CD4-positive, alpha-beta T cell treated with Interleukin-17A for 1 hour (primary cell): ENCODE results near the gene RAB28.

Source experiments
- DNase-seq: peaks from one replicate; pipeline ENCODE4 v3.0.0-alpha.2; 2020

The RAB28 gene

DNA sequence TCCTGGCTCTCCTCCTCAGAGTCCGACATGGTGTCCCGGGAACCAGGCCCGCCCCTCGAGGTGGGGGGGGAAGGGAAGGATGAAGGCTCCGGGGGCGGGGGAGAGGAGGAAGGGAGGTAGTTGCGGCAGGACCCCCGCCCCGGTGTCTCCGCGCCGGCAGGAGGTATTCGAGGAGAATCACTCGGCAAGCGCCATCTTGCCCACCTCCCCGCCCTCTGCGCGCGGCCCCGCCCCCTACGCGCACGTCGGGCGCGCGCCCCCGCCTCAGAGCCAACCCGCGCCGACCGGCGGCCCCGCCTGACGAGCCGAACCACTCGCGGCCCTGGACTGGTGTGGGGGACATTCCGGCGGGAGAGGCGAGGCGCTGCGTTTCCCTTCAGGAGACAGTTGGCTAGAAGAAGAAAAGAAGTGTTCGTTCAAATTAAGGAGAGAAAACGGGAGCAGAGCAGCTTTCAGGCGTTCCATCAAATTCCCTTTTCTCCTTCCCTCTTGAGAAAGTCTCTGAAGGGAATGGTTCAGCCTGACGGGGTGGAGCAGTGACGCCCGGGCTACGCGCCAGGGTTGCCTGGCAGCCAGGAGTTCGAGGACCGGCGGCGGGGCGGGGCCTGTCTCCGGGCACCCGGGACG, at the start of gene RAB28:
Gene RAB28 (minus strand): TSS at position 219 of the 627 bp plus-strand sequence.
- peak; percentile 94 for DNase-seq

DNA sequence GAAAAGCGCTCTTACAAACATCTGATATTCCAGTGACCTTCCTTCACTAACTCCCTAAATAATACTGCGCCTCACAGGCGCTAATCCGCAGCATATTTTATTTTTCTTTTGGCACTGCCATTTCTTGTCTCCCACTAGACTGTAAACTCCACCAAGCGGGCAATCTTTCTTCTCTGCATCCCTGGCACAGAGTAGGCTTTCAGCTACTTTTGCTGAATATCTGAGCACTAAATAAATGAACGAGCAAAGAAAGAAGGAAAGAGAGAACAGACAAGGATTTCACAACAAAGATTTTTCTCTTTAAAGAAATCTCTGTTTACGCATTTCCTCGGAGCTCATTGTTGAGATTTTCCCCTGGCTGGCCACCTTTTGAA, 47.5 kb upstream of the RAB28 start:
- no peak for DNase-seq

DNA sequence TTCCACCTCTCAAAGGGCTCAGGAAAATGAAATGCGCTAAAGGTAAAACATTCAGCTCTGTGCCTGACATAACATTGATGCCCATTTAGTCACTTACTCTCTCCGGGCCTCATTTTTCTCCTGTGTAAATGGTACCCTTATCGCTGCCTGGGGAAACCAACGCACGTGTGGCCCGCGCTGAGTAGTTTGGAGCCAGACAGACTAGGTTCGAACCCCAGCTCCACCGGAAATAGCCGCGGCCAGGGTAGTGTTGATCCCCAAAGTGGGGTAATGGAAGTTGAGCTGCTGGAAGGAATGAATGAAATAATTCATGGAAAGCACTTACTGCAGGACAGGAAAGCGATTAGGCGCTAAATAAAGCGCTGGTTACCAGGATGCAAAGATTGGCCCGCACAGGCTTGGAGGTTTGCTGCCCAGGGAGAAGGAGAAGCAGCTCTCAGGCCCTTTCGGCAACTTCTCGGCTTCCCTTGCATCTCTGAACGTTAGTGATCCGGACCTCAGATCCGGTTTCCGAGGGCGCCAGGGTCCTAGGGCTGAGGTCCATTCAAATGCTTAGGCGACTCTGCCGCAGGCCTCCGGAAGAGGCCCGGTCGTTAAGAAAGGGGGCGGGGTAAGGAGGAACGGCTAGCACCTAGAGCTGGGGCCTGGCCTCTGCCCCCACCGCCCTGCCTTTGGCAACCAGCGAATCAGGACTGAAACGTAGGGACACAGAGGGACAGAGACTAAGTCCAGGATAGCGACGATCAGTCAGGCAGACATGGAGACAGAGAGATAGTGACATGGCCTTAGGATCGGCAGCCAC, 46.9 kb upstream of the RAB28 start:
- DNase-seq: no peak

DNA sequence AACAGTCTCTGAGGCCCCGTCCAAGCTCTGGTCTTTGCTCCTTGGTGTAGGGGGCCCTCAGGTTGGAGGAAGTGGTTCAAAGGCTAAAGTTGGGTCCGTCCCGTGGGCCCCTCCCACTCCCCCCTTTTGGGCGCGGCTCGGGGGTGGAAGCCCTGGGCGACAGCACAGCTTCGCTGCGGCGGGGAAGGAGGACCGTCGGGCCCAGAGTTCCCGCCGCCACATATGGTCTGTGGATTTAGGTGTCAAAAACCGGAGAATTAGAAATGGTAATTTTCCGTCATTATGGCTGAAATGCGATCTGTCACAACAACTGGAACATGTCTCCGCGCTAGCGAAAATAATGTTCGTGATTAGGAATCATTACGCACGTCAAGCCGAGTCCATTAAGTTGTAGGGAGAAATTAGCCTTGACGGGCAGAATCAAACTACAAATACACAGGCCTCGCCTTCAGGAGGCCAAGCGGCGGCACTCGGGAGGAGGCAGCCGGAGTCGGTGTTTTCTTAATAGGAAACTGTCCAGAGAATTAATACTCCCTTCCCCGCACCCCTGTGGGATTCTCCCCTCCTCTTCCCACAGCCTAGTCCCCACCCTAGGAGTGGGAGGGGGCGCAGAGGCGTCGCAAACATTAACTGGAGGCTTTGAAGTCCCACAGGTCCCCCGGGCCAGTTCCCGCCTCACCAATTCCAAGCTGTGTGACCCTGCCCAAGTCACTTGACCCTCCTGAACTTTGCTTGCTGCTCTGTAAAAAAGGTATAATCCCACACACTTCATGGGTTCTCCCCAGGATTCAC, 45.2 kb upstream of the RAB28 start:
- DNase-seq: no peak

DNA sequence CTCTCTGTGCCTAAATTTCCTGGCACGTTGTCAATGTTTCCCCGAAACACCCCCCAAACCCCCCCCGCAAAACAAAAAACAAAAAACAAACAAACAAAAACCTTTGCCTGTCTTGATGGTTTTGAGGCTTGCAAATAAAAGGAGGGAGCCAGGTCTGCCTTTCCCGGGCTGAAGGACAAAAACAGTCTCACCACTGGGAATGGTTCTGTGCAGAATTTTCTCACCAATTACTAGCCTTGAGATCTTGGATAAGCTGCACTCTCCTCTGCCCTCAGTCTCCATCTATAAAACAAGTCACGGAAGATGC, 44.6 kb upstream of the RAB28 start:
- no peak for DNase-seq

DNA sequence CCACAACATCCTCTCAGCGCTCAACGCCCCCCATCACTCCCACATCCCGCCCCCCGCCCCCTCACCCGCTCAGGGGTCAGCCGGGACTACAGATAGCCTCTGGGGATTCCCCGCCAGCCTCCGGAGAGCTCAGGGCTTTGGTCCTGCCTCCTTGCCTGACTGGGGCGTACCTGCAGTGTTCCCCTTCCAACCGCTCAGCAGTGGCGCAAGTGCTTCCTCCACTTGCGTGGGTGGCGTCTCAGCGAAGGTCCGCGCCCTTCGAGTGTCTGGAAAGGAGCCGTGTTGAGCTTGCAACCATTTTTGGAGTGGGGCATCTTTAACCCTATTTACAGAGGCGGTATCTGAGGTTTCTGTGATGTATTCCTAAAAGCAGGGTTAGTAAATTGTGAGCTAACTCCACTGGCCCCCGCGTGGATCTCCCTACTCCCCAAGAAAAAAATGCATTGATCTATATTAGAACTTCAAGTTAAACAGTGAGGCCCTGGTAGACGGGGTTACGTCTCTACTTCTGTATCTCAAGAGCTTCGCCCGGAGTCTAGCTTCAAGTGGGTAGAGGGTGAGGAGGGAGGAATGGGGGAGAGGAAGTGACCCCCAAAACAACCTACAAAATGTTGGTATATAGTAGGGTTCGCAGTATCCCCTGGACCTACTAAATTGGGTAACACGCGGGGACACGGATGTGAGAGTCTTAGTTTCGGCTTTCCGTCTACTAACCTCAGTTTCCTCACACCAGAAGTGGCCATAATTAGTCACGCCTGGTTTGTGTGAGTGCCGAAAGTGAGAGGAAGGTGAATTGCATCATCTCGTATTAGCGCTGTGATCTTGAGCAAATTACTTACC, 44.1 kb upstream of the RAB28 start:
- no peak for DNase-seq

DNA sequence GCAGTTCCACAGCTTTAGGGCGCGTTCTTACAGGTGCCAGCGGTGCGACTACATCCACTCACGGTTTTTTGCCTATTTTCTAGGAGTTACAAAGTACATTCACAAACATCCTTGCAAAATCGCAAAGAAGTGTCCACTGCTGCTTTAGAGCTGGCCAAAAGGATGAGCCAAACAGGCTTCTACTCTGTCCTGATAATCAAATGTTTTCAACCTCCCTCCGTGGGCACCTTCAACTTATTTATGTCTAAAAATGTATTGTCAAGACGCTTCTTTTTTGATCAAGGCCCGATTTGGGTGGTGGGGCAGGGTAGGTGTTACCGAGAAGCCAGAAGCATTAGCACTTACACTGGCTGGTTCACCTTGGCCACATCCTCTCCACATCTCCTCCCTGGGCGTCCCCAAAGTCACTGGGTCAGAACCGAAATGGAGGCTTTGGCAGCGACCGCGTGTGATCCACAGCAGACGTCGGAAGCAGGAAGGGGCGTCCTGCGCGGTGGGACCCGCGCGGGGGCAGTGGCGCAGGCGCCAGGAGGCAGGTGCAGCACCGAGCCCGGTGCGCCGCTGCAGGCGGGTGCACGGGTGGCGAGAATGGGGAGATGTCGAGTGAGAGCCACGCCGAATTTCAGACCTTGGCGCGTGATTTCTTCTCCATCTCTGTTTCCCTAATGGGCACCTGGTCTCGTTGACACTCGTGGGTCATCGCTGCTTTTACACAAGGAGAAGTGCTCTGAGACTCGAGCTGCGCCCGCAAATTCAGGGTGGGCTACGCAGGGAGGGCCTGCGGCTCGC, 43.2 kb upstream of the RAB28 start:
- DNase-seq: no peak

DNA sequence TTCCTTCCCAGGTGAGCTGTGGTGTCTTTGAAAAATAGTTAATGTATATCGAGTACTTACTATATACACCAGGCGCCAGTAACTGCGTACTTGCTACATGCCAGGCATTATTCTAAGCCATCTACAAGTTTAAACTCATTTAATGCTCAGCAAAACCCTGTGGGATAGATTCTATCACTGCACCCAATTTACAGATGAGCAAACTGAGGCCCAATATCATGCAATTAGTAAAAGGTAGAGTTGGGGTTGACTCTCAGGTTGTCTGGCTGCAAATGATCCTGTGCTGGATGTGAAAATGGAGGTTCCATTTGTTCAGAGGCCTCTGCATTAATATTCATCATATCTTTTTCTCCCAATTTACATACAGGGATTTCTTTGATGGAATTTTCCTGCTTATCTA, 42.5 kb upstream of the RAB28 start:
- DNase-seq: no peak

DNA sequence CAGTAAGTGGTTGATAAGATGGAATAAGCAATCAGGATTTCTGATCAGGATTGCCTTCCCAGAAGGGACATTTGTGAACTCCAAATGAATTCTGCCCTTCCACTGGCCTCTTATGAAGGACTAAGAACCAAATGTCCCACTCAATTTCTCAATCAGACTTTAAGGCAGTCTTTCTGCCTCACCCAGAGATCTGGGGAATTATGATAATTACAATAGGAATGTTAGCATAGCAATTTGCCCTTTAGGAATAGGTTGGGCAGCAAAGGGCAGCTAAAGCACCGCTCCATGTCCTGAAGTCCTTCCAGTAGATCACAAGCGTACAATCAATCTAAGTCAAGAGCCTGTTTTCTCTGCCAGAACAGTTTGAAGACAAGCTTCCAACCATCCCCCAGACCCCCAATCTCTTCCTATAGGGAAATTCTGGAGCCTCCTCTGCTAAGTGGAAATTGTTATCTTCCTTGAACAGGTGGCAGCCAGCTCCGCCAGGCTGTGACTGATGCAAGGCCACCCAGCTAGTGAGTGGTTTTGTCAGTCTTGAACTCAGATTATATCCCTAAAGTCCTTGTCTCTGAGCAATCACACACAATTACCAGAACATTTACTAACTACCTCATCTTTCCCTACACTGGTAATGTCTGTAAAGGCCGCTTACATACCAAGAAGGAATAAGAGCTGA, 41.6 kb upstream of the RAB28 start:
- DNase-seq: no peak

DNA sequence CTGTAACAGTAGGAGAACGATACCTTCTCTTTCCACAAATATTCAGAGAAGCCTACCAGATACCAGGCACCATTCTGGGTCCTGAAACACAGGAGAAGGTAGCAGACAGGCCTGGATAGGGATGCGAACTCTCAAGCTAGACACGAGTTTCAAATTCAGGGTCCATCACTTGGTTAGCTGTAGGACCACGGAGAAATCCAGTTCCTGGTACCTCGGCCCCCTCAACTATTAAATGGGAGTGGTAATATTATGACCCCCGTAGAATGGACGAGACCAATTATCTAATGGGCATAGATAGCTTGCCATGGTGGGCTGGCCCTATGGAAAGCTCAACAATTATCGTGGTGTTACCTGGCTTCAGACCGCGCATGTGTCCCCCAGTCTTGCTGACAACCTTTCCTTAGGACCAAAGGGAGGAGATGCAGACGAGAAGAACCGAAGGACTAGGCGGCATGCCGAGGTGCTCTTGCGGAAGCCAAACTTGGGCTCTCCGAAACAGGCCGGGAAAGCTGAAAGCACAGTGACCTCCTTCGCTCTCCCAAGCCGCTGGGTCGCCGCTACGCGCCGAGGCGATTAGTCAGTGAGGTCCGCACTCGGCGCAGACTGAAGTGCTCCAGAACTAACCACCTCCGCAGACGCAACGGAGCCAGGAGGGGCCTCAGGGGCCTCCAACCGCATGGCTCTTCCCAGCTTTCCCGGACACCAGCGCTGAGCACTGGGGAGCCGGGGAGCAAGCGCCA, 40.5 kb upstream of the RAB28 start:
- no peak for DNase-seq

DNA sequence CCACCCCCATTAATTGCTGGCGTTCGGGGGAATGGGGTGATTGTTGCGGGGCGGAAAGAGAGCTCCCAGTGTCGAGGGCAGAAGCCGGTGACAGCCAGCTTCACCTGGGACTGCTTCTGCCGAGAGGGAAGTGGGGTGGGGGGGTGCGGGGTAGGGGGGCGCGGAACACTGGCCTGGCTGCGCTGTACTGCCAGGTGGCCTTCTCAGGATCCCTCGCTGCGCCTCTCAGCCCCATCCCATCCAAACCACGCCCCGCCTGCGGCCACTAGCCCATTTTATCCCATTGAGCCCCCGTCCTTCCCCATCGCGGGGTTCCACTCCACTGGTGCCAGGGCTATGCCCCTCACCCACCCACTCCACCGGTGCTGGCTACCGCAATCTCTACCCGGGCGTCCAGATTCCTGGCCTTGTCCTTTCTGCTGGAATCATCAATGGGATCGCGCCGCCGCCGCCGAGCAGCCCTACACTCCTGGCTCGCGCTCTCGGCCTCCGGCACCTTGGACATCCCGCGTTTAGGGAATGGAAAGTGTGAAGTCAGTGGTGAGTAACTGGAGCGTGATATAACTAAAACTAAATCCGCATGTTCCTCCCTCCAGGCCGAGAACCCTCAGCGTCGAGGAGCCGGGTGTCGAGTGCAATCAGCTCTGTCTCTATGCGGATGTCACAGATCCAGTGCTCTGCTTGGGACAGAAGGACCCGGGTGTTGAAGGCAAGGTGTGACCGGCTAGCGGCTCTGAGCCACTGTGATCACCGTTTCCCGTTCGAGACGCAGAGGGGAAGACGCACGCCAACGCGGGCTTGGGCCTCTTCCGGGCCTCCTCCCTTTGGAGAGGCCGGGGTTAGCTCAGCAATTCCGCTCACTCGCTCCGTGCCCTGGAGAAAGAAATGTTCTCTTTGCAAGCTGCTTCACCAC, 39.7 kb upstream of the RAB28 start:
- DNase-seq: no peak

DNA sequence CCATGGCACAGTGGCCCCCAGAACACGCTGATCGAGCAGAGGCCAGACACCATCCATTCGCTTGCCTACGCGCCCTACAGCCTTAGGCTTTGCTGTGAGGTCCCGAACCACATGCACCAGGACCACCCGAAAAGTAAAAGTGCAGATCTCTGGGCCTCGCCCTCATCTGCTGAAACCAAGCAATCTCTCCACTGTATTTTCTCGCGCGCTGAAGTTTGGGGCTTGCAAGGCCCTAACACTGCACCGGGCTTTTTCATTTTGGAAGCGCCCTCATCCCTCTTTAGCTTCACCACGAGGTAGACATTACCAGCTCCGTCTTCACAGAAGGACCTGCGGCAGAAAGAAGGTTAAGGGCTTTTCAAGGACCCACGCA, 39.0 kb upstream of the RAB28 start:
- DNase-seq: no peak

DNA sequence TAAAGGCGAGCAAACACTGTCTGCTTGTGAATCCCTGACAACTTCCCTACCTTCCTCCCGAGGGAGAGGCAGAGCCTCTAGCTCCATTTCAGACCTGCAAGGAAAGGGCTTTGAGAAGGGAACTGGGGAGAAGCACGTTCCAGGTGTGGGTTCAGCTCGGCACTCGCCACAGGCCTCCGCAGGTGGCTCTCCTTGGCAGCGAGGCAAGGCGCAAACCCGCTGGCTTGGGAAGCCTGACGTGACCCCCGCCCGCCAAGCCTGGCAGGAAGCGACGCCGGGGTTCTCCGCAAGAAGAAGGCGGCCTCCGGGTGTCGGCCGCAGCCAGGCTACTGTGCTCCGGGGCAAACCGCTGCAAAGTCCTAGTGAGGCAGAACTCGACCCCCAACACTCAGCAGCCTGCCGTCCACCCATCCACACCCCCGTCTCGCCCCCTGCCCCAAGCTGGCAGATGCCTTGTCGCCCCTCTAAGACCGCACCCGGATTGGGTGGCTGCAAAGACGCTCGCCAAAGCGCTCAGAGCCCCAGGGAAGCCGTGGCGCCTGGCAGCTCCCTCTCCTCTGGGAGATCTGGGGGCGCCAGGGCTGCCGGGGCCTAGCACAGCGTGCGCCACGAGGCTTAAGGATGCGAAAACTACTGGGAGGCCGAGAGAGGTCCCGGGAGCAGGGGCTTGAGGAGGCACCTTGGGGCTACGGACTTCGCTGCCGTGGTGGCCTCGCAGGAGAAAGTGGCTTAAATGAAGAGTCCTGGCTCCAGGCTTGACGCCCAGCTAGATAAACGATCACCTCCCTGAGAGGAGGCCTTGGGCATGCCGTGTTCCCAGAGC, 38.4 kb upstream of the RAB28 start:
- no peak for DNase-seq

DNA sequence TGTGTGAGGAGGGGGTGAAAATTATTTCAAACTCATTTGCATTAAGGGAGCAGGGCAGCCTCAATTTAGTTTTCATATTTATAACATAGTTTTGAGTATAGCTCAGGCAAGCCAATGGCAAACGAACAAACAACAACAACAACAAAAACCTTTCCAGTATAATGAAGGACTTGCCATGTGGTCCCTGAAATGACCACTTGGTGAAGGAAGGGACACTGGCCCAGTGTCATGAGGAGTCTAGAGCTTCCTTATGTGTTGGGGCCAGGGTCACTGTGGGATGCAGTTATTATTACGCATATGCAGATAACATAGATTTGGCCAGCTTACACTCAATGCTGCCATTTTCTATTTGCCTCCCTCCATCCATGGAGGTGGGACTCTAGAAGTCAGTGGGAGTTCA, 36.9 kb upstream of the RAB28 start:
- no peak for DNase-seq

DNA sequence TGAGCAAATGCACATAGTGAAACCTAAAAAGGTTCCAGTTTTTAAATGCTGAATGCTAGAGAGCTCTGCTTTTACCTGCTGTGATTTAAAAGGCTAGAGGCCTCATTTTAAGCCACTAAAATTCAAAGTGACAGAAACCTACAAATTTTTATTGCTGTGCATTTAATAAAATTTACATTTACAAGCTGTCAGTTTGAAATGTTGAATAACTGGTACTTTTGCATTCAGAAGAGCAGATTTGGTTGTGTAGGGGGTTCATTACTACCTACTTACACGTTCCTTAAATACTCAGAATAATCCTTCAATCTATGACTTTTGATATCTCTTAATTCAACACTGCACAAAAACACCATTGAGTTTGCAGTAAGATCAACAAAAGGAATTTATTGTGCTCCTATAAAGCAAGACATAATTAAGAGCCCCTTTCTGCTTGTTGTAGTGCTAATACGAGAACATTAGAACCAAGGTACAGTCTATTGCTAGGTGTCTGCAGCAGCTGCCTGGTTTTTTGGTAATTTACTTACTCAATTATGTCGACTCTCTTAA, 32.2 kb upstream of the RAB28 start:
- no peak for DNase-seq

DNA sequence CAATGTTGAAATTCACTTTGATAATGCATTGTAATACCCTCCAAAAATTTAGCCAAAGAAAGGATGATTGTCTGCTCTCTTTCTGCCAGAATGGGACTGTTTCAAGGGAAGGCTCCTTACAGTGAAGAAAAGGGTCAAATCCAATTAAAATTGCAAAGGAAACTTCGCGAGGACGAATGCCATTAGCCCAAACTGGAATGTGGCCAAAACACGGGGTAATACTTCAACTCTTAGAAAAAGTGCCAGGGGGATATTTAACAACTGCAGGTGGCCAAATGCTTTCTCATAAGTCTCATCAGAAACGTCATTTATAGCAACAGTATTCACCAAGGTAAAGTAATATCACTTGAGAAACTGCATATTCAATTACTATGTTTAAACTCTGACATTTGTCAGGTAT, 31.1 kb upstream of the RAB28 start:
- DNase-seq: no peak

DNA sequence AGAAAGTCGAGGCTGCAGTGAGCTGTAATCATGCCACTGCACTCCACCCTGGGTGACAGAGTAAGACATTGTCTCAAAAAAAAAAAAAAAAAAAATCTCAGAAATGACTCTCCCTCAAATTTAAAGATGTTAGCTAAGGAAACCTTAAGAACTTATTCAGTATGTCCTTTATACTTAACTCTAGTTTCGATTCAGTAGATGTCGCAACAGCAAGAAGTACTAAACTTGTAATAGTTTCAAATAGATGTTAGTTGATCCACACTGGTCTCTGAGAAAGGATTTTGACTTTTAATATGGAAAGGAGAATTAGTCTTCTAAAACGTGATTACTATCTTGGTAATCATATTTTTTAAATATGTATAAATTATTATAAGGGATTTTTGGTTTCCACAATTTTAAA, 30.6 kb upstream of the RAB28 start:
- no peak for DNase-seq

DNA sequence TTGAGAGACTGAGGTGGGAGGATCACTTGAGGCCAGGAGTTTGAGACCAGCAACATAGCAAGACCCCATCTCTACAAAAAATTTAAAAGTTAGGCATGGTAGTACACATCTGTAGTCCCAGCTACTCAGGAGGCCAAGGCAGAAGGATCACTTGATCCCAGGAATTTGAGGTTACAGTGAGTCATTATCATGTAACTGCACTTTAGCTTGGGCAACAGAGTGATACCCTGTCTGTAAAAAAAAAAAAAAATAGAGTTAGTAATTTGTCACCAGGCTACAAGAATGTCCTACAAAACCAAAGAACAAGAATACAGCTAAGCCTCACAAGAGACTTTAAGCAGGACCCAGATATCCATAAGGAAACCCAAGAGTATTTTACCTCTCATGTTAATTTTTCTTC, 27.0 kb upstream of the RAB28 start:
- DNase-seq: no peak

DNA sequence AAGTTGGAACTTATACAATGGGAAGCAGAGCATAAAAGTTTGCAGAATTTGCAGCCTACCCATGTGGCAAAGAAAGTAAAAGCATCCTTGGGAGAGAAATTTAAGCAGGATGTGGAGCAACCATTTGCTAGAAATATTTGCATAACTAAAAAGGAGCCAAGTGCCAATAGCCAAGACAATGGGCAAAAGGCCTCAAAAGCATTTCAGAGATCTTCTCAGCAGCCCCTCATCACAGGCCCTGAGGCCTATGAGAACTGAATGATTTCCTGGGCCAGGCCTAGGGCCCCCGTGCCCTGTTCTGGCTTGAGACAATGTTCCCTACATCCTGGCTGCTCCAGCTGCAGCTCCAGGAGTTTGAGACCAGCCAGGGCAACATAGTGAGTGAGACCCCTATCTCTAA, 25.3 kb upstream of the RAB28 start:
- no peak for DNase-seq
